Thoracic aorta (tissue), 2 donors: ENCODE results near the gene SCAANT1. TPM values are rescaled to one million over a fixed set of nuclear protein-coding genes. Genes with fewer than 3 reads are reported as not detected.

Source experiments
- ATAC-seq: fragments of 150-250 bp; one replicate; pipeline ENCODE4 v1.8.0; 2017; ENCODE audit warnings: low read depth; ENCODE audit not compliant: insufficient number of reproducible peaks, low FRiP score
- DNase-seq: peaks from one replicate; pipeline ENCODE4 v3.0.0-alpha.2; 2020; ENCODE audit warnings: low spot score
- H3K27ac ChIP-seq, 2 donors: fragments of 200-600 bp; sonication (generic); 1 replicate in 1 of 2; 2 replicates in 1 of 2; pipeline ENCODE4 v1.5.1; 2016; ENCODE audit warnings: mild to moderate bottlenecking in 2 of 2, moderate library complexity in 2 of 2
- H3K27me3 ChIP-seq: fragments of 200-600 bp; sonication (generic); replicated peaks from 2 replicates; pipeline ENCODE4 v1.6.0; 2016; ENCODE audit warnings: mild to moderate bottlenecking; ENCODE audit not compliant: insufficient read depth
- H3K36me3 ChIP-seq: fragments of 200-600 bp; sonication (generic); one replicate; pipeline ENCODE4 v1.5.1; 2016
- H3K4me1 ChIP-seq, 2 donors: fragments of 200-600 bp; sonication (generic); 1 replicate in 1 of 2; 2 replicates in 1 of 2; pipeline versions ENCODE4 v1.5.1 to v1.6.0; 2016; ENCODE audit warnings: low read depth in 2 of 2, mild to moderate bottlenecking in 1 of 2; ENCODE audit not compliant: control insufficient read depth in 1 of 2
- H3K4me3 ChIP-seq: fragments of 200-600 bp; sonication (generic); 2 replicates; pipeline ENCODE4 v1.5.1; 2016; ENCODE audit warnings: mild to moderate bottlenecking
- H3K9me3 ChIP-seq: fragments of 200-600 bp; sonication (generic); 2 replicates; pipeline ENCODE4 v1.5.1; 2016
- total RNA-seq, 2 donors: library from RNA; depleted of rRNA; stranded (reverse); fragments of >200 nt; gene quantifications; one replicate each; pipeline versions ENCODE4 v1.1.0 to v1.2.3, GENCODE V29; 2016
- TF ChIP-seq, protein P1 (sequence below): fragments of 200-600 bp; sonication (generic); IDR thresholded peaks from one replicate; pipeline ENCODE4 v1.5.1; 2019; ENCODE audit warnings: antibody characterized with exemption

SCAANT1 gene
- total RNA-seq, 2 donors from 2014 or later, result not detected

DNA sequence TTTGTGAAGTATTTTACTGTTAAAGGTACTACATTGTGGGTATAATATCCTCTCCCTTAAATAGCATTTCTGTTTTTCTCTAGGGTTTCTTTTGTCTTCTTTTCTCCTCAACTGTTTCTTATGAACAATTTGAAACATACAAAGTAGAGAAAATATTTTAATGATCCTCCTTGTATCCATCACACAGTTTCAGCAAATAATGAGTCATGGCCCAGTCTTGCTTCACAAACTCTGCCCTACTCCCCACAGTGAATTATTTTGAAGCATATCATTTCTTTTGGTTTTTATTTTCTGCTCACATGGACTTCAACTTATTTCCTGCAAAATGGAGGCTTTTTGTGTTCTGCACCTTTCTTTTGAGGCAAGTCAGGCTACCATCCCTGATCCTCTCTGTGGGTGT, 6.1 kb upstream of the SCAANT1 start:
- TF ChIP-seq, protein P1, sequence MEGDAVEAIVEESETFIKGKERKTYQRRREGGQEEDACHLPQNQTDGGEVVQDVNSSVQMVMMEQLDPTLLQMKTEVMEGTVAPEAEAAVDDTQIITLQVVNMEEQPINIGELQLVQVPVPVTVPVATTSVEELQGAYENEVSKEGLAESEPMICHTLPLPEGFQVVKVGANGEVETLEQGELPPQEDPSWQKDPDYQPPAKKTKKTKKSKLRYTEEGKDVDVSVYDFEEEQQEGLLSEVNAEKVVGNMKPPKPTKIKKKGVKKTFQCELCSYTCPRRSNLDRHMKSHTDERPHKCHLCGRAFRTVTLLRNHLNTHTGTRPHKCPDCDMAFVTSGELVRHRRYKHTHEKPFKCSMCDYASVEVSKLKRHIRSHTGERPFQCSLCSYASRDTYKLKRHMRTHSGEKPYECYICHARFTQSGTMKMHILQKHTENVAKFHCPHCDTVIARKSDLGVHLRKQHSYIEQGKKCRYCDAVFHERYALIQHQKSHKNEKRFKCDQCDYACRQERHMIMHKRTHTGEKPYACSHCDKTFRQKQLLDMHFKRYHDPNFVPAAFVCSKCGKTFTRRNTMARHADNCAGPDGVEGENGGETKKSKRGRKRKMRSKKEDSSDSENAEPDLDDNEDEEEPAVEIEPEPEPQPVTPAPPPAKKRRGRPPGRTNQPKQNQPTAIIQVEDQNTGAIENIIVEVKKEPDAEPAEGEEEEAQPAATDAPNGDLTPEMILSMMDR, result no peak
- no peak overlapping the region for H3K4me3 ChIP-seq
- no peak overlapping the region for H3K27ac ChIP-seq
- H3K4me1 ChIP-seq, result peaks cover 9 to 15% of the 10 kb centered on the region in 2 donors
- no peak for ATAC-seq
- no peaks in the 10 kb centered on the region for H3K27me3 ChIP-seq
- no peak for DNase-seq
- no peaks in the 10 kb centered on the region for H3K9me3 ChIP-seq
- peaks cover 4% of the 10 kb centered on the region for H3K36me3 ChIP-seq

DNA sequence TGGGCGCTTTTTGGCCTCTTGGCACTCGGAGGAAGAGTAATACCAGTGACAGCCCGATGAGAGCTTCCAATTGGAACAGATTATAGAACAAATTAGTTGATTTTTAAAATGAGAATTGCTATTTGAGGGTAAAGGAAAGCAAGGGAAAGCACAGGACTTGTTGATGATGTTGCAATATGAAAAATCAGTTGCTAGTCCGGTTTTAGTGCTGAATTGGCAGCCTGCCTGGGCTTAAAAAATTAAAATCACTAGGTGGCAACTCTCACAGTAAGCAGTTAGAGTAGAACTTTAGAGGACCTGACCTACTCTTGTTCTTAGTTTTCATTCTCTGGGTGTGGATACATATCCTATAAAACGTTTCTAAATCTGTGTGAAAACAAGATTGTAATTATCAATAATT, 2.1 kb upstream of the SCAANT1 start:
- Histone ChIP-seq H3K27ac (peak overlapping the region in 1 of 2 donors; percentile 98), H3K27me3 (no peaks in the 10 kb centered on the region), H3K4me3 (no peak overlapping the region), H3K9me3 (no peaks in the 10 kb centered on the region), H3K4me1 (peaks cover 15 to 26% of the 10 kb centered on the region in 2 donors), H3K36me3 (no peaks in the 10 kb centered on the region)
- TF ChIP-seq, protein P1, result no peak
- ATAC-seq (no peak), DNase-seq (no peak)

DNA sequence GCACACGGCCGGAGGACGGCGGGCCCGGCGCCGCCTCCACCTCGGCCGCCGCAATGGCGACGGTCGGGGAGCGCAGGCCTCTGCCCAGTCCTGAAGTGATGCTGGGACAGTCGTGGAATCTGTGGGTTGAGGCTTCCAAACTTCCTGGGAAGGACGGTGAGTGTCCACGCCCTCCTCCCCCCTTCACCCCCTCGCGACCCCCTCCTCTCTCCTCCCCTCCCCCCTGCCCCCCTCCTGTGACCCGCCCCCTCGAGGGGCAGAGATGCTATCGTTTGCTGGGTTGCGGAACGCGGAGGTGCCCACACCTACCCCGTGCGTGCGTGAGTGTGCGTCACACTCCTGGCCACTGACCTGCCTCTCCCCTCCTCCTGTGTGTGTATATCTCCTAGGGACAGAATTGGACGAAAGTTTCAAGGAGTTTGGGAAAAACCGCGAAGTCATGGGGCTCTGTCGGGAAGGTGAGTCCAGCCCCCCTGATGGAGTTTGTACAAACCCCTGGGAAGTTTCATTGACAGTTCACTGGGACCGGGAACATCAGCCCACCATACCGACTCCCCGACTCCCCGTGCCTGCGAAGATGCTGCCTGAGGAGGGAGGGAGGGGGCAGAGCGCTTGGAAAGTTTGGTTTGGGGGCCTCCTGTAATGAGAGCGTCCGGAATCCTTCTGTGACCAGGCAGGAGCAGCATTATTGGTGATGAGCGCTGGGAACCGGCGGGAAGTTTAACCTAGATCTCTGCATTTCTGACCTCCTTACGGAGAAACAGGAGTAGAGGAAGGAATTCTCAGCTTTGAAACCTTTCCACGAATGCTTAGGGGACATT, 795 bp upstream of the SCAANT1 start:
- Histone ChIP-seq H3K27ac (peak overlapping the region; percentile 64 to 98), H3K4me3 (peak overlapping the region; percentile 94), H3K4me1 (peaks cover 15 to 26% of the 10 kb centered on the region in 2 donors), H3K9me3 (no peaks in the 10 kb centered on the region), H3K27me3 (no peaks in the 10 kb centered on the region), H3K36me3 (no peaks in the 10 kb centered on the region)
- TF ChIP-seq, protein P1, result no peak
- DNase-seq (no peak), ATAC-seq (peak; percentile 38)

DNA sequence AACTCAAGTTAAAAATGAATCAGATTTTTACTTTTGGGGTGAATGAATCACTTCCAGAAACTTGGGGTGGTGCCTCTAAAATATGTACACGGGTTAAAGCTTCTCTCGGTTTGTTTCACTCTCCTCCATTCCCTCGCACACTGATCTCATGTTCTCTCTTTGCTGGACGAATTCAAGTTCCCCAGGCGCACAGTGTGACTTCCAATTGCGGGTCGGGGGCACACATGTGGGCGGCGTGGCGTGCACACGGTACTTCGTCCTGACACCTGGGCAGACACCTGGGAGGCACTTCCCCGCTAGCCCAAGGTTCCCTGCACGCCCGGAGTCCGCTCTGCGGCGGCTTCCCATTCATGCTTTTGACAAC, 692 bp downstream of the SCAANT1 start:
- TF ChIP-seq, protein P1, result no peak
- DNase-seq (no peak), ATAC-seq (no peak)
- Histone ChIP-seq H3K9me3 (no peaks in the 10 kb centered on the region), H3K4me1 (peaks cover 15 to 26% of the 10 kb centered on the region in 2 donors), H3K4me3 (peak overlapping the region; percentile 94), H3K36me3 (no peaks in the 10 kb centered on the region), H3K27ac (peak overlapping the region; percentile 92 to 98), H3K27me3 (no peaks in the 10 kb centered on the region)

DNA sequence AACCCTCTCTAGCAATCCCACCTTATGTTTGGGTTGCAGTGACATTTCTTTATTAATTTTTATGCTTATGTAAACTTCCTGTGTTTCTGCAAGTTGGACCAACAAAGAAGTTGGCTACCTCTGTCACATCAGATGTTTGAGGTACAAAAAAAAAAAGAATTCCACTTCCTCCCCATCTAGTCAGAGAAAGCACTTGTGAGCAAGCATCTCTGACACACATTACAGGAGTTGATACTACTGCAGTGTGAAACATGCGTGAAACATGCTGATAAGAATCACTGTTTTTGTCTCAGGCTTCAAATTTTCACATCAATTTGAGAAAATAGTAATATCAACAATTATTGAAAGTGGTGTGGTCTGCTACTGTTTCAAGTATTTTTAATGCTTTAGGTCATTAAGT, 1.3 kb downstream of the SCAANT1 start:
- Histone ChIP-seq H3K9me3 (no peaks in the 10 kb centered on the region), H3K27me3 (no peaks in the 10 kb centered on the region), H3K4me3 (peak overlapping the region; percentile 94), H3K36me3 (no peaks in the 10 kb centered on the region), H3K27ac (peak overlapping the region in 1 of 2 donors; percentile 98), H3K4me1 (peaks cover 15 to 26% of the 10 kb centered on the region in 2 donors)
- TF ChIP-seq, protein P1, result no peak
- DNase-seq, result no peak
- ATAC-seq, result no peak
